HG03342 (cell line): ENCODE results near the gene ACBD6.
A peak's percentile ranks its signal among the peaks of the same experiment; 100 is the strongest.

ENCODE experiments used
- ATAC-seq: cut with Tn5 transposase; IDR thresholded peaks from one replicate; pipeline ENCODE4 v1.9.1; 2021; ENCODE audit warnings: mild to moderate bottlenecking, moderate library complexity; ENCODE audit not compliant: unreplicated experiment

Gene ACBD6

DNA sequence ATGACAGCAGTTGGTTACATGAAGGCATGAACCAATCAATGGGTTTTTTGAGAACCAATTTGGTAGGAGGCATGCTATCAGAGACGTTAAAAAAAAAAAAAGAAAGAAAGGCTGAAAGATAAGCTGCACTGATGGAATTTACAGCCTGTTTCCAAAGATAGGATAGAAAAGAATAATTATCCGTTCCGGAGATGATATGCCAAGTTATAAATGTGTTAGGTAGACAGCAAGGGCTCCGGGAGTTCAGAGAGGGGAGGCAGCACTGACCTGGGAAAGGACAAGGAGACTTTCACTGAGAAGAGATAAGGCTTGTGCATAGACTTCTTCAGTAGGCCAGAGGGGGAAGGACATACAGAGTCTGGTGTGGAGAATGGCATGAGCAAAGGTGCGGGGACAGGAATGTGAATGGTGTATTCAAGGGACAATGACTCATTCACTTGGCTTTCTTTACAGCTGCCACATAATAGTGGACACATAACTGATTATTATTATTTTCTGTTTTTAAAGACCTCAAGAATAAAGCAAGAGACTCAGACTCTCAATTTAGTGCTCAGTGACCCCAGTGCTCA, 24.8 kb upstream of the ACBD6 start:
- ATAC-seq: no peak

DNA sequence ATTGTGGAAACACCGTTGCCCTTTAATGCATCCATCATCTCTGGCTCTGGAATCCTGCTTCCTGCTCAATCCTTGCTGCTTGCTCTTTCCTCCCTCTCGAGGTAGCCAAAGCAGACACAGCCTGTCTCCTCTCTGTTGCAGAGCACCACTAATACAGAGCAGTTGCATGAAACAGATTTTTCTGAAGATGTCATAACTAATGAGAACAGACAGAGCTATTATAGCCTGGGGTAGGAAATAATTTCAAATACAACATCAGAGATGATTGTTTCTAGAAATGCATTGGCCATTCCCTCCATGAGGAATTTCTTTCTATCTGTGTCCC, 23.3 kb upstream of the ACBD6 start:
- no peak for ATAC-seq

DNA sequence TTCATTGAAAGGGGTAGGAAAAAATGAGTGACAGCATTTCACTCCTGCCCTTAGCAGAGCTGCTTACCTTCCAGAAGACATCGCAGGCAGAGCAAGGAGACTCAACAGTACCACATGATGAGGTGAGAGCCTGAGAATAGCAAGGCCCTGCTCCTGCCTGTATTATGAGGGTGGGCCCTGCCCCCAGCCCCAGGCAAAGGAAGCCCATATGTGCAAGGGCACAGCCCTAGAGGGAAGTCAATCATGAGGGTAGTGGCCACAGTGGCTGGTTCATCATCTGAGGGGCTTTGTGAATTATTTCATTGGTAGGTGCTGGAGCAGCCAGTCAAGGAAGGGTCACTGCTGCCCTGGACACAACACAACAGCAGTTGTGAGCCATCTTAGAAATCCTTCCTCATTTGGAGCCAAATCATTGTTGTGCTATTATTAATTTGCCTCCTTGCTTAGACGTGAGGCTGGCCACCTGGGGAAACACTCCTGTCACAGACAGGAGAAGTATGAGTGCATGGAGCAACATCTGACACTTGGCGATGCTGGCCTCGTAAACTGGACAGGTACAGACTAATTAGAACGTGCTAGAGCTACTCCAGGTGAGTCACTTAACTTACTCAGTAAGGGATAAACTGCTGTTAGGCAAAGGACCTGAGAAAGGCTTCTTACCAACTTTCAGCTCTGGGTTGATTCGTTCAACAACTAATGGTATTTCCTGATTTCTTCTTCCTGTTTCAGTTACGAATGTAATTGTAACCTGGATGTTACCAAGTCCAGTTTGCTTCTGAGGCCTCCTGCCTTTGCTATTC, 22.7 kb upstream of the ACBD6 start:
- no peak for ATAC-seq

DNA sequence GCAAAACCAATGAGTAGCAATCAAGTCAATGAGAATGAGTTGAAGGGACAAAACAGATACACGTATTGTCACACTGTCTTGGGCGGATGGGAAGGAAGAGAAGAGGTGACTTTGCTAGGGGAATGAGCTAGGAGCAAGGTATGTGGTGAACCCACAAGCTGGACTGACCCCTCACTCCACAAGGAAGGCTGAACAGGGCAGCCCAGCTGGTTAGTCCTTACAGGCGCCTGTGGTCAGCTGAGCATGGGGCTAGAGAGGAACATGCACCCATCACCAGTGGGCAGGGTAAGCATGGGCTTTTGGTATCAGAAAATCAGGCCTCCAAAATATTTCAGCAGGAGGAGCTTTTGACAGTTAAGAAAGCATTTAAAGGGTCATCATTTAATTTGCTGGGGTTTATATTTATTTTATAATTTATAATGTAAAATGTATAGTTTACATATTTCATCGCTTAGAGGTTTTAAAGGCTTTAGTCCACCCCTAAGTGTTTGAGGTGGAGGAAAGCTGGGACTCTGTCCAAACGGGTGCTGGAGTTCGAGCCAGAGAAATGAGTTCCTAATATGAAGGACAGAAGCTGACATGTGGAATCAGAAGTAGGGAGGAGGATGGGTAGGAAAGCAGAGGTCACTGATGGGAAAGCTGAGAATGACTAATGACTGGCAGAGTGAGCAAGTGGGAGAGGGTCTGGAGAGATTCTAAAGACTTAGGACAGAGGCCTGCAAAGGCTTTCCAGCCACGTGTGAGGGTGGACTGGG, 22.0 kb upstream of the ACBD6 start:
- ATAC-seq: no peak

DNA sequence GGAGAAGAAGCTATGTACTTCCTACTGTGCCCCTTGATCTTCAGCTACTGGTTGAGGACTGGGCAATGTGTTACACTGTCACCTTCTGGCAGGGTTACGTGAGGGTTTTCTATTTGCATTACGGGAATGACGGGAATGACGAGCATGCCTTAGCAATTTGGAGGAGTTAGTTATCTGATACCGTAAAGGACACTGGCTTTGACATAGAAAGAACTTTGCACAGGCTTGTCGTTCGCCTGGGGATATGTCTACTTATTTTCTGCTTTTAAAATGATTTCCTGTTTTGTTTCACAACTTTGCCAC, 19.8 kb upstream of the ACBD6 start:
- ATAC-seq: no peak

DNA sequence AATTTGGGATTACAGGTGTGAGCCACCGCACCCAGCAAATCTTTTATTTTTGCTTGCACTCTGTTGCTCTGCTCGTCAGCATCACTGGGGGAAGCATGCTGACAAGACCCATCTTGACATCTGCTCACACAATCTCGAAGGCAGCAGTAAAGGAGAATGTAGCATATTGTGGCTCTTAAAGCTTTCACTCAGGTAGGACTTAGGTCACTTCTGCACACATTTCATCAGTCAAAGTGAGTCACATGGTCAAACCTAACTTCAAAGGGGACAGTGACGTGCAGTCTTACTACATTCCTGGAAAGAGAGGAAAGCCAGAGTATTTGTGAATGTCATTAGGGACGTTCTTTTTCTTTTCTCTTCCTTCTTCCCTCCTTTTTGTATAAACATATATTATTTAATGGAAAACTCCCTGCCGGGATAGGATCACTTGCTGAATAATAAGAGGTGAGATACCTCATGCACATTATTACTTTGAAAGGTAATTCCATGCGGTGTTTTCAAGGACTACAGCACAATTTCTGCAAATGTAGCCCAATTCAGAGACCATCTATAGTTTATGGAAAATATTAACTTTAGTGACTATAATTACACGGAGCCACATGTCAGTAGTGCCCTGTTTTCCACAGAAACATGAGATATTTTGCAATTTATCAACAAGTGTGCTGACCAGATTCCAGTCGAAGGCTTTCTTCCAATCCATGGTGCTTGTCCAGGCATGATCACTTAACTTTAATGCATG, 19.3 kb upstream of the ACBD6 start:
- ATAC-seq: no peak

DNA sequence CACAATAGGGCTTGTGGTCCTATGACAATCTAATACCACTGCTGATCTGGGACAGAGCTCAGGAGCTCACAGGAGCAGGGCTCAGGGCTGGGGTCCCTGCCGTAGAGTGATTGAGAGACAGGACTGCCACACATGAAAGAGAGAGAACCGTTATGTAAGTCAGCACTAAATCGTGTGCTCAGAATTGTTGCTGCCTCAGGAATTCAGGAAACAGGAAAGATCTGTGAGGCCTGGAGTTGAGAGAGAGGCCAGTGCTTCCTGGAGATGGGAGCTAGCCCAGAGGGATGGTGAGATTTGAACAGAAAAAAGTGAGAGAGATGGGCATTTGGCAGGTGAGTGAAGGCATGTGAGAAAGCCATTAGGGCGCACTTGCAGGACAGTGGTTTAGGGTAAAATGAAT, 17.5 kb upstream of the ACBD6 start:
- ATAC-seq: no peak

DNA sequence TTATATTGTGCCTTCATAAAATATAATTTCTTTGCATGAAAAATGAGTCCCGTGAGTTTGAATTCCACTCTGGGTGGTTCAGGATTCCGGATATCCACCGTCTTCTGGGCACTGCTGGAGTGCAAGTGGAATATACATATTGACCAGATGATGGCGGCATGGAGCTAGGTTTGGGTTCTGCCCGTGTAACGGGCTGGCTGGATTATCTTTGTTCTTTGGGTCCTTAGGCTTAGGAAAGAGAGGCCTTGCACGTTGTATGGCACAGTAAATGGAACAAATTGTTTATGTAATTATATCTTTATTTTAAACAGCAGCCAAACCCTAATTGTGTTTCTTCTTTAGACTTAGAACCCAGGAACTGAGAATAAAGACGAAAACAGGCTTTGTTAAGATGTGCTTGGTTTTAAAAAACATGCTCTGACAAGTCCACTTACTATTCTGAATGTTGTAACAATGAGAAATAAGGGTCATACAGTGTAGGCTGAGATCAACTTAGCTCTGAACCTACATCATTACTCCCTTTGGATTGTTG, 13.5 kb upstream of the ACBD6 start:
- peak; percentile 87 for ATAC-seq

DNA sequence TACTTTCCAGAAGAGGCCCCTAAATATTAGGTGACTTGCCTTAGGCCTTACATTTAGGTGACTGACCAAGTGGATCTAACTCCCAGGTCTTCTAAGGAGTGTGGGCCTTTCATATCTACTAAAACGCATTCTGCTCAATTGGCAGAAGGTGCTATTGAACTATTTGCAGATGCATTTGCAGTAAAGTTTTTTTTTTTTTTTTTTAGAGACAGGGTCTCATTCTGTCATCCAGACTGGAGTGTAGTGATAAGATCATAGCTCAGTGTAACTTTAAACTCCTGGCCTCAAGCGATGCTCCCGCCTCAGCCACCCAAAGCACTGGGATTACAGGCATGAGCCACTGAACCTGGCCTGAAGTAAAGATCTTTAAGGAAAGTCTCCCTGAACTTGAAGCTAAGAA, 13.0 kb upstream of the ACBD6 start:
- no peak for ATAC-seq

DNA sequence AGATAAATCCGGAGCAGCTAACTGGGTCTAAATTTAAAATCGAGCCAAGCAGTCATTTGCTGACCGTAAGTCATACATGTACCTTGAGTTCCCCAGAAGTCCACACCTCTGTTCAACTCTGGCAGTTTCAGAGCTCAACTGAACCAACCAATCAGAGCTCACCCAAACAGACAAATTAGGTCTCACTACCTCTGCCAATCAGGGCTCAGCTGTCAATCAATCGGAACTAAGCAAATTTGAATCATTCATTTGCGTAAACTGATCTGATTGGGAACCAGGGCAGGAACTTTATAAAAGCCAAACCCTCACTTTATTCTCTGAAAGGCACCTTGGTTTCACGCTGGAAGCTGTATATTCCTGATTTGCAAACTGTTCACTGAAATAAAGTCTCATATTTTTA, 11.2 kb upstream of the ACBD6 start:
- ATAC-seq: no peak

DNA sequence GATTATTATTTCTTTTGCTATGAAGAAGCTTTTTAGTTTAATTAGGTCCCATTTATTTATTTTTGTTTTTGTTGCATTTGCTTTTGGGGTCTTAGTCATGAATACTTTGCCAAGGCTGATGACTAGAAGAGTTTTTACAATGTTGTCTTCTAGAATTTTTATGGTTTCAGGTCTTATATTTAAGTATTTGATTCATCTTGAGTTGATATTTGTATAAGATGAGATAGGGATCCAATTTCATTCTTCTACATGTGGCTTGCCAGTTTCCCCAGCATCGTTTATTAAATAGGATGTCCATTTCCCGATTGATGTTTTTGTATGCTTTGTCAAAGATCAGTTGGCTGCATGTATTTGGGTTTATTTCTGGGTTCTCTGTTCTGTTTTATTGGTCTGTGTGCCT, 8.5 kb upstream of the ACBD6 start:
- ATAC-seq: no peak

DNA sequence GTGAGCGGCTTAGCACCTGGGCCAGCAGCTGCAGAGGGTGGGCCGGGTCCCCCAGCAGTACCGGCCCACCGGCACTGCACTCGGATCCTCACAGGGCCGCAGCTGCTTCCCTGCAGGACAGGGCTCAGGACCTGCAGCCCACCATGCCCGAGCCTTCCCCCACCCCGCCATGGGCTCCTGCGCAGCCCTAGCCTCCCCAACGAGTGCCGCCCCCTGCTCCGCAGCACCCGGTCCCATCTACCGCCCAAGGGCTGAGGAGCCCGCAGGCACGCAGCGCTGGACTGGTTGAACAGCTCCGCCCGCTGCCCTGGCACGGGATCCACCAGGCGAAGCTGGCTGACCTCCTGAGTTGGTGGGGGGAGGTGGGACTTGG, 6.3 kb upstream of the ACBD6 start:
- ATAC-seq: no peak

DNA sequence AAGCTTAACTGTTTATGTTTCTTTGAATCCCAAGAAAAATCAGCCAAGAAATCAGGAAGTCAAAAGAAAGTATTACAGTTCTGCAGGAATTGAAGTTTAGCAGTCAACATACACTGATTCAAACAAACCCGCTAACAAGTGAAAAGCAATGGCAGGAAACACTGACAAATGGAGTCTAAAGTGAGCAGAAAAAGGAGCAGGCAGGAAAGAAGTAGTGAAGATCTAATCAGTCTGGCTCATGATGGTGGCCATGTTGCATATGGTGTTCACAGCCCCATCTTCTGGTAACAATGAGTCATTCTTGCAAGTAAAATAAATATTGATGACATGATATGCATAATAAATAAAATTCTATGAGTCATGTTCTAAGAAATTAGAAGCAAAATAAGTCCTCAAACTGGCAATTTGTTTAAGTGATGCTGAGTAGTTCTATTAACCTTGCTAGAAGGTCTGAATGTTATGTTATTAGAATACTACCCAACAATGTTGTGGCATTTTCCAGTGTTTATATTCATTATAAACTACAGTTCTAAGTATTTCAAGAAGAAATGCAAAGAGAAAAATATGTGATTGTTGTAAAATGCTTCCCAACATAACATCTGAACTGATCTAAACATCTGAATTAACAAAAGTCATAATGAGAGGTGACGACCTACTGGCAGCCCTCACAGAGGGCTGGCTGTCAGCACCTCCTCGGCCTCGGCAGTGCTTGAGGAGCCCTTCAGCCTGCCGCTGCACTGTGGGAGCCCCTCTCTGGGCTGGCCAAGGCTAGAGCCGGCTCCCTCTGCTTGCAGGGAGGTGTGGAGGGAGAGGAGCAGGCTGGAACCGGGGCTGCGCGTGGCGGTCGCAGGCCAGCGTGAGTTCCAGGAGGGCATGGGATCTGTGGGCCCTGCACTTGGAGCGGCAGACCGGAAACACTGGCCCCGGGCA, 5.7 kb upstream of the ACBD6 start:
- ATAC-seq: no peak

DNA sequence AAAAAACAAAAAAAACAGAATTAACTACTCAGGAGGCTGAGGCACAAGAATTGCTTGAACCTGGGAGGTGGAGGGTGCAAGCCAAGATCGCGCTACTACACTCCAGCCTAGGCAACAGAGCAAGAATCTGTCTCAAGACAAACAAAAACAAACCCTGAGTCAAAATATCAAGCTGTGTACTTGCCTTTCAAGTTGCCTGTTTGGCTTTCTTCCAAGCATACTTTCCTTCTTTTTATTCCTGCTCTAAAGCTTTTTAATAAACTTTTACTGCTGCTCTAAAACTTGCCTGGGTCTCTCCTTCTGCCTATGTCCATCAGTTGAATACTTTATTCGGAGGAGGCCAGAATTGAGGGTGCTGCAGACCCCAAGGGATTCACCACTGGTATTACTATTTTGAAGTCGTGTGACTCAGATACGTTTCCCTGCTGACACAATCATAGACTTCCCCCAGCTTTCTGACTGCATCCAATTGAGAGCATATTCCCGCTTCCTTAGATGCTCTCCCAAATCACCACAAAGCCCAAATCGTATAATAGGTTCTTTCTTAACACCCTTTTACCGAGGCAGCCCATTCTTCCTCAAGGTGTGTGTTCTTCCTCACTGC, 3.5 kb upstream of the ACBD6 start:
- ATAC-seq: no peak

DNA sequence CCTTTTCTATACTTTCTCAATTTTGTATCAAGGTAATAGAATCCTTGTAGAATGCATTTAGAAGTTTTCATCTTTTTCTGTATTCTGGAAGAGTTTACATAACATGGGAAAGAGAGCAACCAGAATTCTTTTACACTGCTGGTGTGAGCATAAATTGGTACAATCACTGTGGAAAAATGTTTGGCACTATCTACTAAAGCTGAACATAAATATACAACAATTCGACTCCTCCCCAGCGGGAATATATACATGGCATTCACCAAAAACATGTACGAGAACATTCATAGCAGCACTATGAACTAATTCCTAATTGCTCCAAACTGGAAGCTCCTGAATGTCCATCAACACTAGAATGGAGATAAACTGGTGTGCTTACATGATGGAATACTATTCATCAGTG, 1.8 kb upstream of the ACBD6 start:
- ATAC-seq: no peak

DNA sequence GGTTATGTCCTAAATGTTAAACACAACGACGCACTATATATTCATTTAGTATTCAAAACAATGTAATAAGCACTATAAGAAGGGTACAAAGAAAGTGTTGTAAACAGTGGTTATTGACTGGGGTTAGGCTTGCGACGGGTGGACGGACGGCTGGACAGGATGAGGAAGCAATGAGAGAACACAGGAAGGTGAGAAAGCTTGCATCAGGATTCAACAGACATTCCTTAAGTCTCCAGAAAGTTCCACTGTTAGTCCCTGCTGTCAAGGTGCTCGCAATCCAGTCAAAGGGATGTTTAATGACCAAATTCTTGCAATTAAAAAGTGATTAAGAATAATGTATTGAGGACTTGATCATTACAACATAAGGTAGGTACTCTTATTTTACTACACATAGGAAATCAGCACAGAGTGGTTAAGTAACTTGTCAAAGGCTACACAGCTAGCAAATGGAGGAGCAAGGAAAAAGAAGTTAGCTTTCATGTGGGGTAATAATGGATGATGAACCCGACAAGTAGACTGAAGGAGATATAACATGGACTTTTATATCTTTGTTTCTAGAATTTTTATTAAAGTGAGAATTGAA, 994 bp upstream of the ACBD6 start:
- ATAC-seq: peak; percentile 1

DNA sequence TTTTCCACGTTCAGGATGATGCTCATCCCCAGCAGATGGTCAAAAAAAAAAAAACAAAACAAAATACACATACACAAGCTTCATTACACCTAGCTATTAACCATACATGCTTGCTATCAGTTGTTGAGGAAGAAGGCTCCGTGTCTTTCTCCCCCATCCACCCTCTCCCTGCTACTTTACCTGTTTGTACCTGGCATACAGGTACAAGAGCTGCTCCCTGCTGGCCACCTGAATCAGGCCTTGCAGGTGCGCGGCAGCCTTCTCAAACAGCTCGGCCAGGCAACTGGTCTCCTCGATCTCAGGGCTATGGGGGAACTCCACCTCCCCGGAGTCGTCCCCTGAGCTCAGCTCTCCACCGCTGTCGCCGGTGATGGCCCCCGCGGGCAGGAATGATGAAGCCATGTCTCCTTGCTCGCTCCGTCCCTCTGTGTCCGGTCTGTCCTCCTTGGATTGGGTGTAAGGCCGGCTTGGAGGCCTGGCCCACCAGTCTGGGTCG, 464 bp downstream of the ACBD6 start:
- peak; percentile 33 for ATAC-seq

DNA sequence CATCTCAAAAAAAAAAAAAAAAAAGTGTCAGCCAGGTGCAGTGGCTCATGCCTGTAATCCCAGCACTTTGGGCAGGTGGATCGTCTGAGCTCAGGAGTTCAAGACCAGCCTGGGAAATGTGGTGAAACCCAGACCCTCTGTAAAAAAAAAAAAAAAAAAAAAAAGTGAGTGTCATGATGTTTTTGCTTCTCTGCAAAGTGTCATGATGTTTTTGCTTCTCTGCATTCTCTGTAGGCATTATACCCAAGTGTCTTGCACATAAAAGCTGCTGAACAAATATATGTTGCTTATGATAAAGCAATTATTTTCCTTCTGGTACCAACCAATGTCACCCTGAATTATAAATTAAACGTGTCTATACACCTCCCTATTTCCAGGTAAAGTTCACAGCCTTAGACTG, 1.7 kb downstream of the ACBD6 start:
- ATAC-seq: no peak

DNA sequence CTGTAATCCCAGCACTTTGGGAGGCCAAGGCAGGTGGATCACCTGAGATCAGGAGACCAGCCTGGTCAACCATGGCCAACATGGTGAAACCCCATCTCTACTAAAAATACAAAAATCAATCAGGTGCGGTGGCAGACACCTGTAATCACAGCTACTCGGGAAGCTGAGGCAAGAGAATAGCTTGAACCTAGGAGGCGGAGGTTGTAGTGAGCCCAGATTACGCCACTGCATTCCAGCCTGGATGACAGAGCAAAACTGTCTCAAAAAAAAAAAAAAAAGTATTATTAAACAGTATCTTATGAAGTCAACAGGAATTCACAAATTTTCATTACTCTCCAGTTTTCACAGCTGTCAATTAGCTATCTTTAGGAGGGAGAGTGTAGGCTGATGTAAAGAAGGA, 3.8 kb downstream of the ACBD6 start:
- ATAC-seq: no peak

DNA sequence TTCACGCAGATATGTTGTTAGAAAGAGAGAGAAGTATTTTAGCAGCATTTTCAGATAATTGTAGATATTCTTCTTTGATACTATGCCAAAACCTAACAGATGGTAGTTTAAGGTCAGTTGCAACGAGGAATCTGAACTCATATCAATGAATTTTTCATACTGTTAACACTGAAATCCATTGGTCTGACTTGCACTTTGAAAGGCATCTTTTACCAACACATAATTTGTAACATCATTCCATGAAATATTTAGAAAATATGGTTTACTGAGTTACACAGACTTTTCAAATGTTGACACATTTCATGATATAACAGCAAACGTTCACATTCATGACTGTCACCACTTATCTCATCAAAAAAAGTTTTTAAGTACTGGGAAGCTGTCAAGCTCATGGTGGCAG, 4.6 kb downstream of the ACBD6 start:
- ATAC-seq: no peak
